IPS DF 6.9 (cell line): Measurements from ENCODE around the gene SPAG4.

ENCODE experiments used
- DNase-seq: peaks from one replicate; pipeline ENCODE4 v3.0.0-alpha.2; 2013; ENCODE audit warnings: low read depth, low spot score
- H3K27ac ChIP-seq: one replicate; pipeline ENCODE4 v1.5.1; 2013; ENCODE audit warnings: low read length, control low read depth
- H3K27me3 ChIP-seq: 2 replicates; pipeline ENCODE4 v1.6.1; 2013; ENCODE audit warnings: mild to moderate bottlenecking, low read length; ENCODE audit not compliant: control insufficient read depth, insufficient read depth
- H3K36me3 ChIP-seq: 2 replicates; pipeline ENCODE4 v1.6.1; 2013; ENCODE audit warnings: low read length; ENCODE audit not compliant: control insufficient read depth, insufficient read depth
- H3K4me1 ChIP-seq: 2 replicates; pipeline ENCODE4 v1.6.1; 2013; ENCODE audit warnings: low read length; ENCODE audit not compliant: control insufficient read depth, insufficient read depth
- H3K4me3 ChIP-seq: 2 replicates; pipeline ENCODE4 v1.5.1; 2013; ENCODE audit warnings: mild to moderate bottlenecking, low read length
- H3K9me3 ChIP-seq: 2 replicates; pipeline ENCODE4 v1.6.1; 2013; ENCODE audit warnings: low read length, inconsistent platforms; ENCODE audit not compliant: control insufficient read depth, insufficient read depth
- WGBS: extraction: QIAGEN DNeasy Blood & Tissue Kit; methylation state at CpG from one replicate; pipeline ENCODE4 v1.1.7; 2013; ENCODE audit warnings: mixed read lengths, missing lambda C conversion rate; ENCODE audit not compliant: insufficient read length, insufficient coverage; 5-methylcytosine and 5-hydroxymethylcytosine counted together

Gene SPAG4

DNA sequence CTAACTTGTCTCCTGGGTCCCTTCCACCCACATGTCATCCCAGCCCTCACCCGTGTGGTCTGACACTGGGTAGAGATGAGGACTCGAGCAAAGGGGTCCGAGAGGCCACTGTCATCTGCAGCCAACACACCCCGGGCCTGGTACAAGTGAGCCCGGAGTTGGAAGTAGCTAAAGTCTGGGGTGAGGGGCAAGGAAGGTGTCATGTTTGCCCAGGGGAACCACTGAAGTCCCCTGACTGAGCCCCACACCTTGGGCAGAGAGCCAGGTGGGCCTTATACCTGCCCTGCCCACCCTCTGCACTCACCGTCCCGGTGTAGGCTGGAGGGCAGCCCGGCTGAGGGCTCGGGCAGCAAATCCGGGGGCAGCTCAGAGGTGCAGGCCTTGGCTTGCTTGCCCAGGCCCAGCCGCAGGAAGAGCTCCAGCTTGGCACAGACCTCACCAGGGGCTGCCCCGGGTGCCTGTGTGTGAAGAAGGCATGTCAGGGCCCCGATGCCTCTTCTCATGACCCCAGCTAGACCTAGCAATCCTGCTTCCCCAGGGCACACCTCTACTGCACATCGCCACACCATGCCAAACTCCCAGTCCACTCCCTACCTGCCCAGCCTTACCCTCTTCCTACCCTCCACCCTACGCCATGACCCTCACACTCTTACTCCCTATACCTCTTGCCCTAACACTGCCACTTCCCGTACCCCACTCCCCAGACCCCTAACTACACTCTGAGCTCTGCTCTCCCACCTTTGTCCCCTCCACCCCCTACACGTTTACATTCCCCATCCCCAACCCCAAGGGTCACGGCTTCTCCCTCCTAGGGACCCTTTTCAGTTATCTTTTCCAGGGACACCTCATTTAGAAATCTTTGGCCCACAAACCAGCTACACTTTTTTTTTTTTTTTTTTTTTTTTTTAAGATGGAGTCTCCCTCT is 31.7 kb upstream of the SPAG4 start:
- Histone ChIP-seq H3K27ac (no peak overlapping the region), H3K4me3 (no peak overlapping the region), H3K9me3 (no peaks in the 10 kb centered on the region), H3K4me1 (no peaks in the 10 kb centered on the region), H3K36me3 (no peaks in the 10 kb centered on the region), H3K27me3 (no peaks in the 10 kb centered on the region)
- no CpG with 5 or more reads among the region's 18 CpGs for WGBS
- DNase-seq: no peak

DNA sequence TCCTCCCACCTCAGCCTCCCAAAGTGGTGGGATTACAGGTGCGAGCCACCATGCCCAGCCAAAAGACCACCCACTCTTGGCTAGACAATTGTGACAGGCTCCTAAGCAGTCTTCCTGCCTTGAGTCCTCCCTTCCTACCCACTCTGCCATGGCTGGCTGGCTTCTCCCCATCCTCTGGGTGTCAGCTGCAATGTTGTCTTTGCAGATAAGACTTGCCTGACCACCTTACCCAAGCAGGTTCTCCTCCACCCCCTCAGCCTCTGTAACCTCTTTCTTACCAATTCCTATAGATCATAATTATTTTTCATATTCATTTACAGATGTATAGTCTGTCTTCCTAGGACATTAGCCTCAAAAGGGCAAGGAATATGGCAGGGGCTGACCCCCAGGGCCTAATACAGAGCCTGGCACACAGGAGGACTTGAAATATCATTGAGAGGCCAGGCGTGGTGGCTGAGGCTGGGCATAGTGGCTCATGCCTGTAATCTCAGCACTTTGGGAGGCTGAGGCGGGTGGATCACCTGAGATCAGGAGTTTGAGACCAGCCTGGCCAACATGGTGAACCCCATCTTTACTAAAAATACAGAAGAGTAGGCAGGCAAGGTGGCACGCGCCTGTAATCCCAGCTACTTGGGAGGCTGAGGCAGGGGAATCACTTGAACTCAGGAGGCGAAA is 28.7 kb upstream of the SPAG4 start:
- Histone ChIP-seq H3K9me3 (no peaks in the 10 kb centered on the region), H3K4me1 (no peaks in the 10 kb centered on the region), H3K36me3 (no peaks in the 10 kb centered on the region), H3K27ac (no peak overlapping the region), H3K27me3 (no peaks in the 10 kb centered on the region), H3K4me3 (no peak overlapping the region)
- no CpG with 5 or more reads among the region's 6 CpGs for WGBS
- DNase-seq: no peak

DNA sequence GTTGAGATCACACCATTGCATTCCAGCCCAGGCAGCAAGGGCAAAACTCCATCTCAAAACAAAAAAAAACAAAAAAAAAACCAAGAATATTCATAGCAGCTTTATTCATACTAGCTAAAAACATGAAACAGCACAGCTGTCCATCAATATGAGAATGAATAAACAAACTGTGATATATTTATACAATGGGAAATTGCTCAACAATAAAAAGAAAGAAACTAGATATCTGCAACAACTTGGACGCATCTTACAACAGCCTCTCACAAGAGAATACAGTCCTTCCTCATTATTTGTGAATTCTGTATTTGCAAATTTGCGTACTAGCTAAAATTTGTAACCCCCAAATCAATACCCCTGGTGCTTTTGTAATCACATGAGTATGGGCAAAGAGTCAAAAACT is 28.2 kb upstream of the SPAG4 start:
- Histone ChIP-seq H3K4me1 (no peaks in the 10 kb centered on the region), H3K36me3 (no peaks in the 10 kb centered on the region), H3K4me3 (no peak overlapping the region), H3K9me3 (no peaks in the 10 kb centered on the region), H3K27ac (no peak overlapping the region), H3K27me3 (no peaks in the 10 kb centered on the region)
- DNase-seq: no peak
- no CpG with 5 or more reads among the region's 2 CpGs for WGBS

DNA sequence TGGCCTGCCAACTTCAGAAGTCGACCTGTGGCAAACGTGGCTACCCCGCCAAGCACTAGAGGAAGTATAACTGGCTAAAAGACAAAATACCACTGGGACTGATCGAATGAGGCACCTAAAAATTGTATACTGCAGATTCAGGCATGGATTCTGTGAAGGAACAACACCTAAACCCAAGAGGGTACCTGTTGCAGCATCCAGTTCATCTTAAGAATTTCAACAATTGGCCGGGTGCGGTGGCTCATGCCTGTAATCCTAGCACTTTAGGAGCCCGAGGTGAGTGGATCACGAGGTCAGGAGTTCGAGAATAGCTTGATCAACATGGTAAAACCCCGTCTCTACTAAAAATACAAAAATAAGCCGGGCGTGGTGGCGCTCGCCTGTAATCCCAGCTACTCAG is 27.2 kb upstream of the SPAG4 start:
- Histone ChIP-seq H3K27ac (no peak overlapping the region), H3K27me3 (no peaks in the 10 kb centered on the region), H3K36me3 (no peaks in the 10 kb centered on the region), H3K9me3 (no peaks in the 10 kb centered on the region), H3K4me1 (no peaks in the 10 kb centered on the region), H3K4me3 (no peak overlapping the region)
- DNase-seq: no peak
- no CpG with 5 or more reads among the region's 14 CpGs for WGBS

DNA sequence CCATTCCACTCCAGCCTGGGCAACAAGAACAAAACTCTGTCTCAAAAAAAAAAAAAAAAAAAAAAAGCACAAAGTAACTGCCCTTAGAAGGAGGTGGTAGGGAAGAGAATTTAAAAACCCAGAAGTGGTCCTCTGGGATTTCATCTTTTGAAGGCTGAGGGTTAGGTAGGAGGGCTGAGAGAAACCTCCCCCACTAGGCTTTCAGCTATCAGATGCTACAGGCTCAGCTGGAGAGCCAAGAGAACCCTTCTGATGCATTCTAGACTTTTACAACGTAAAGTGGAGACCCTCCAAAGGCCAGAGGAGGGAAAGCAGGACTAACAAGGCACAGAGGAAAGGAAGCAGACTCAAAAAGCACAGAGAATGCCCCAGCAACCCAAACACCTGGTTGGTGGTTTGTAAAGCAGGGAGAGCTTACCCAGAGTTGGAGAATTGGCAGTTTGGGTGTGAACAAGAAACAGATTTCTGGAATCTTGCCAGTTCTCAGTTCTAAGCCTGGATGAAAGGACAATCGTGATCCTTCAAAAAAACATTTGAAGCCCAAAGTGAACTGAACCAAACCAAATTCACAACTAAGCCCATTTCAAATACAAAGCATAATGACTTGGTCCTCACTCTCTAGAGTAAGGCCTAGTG is 23.2 kb upstream of the SPAG4 start:
- Histone ChIP-seq H3K4me1 (no peaks in the 10 kb centered on the region), H3K4me3 (no peak overlapping the region), H3K27ac (no peak overlapping the region), H3K36me3 (no peaks in the 10 kb centered on the region), H3K27me3 (no peaks in the 10 kb centered on the region), H3K9me3 (no peaks in the 10 kb centered on the region)
- no peak for DNase-seq
- WGBS: no CpG with 5 or more reads among the region's 2 CpGs

DNA sequence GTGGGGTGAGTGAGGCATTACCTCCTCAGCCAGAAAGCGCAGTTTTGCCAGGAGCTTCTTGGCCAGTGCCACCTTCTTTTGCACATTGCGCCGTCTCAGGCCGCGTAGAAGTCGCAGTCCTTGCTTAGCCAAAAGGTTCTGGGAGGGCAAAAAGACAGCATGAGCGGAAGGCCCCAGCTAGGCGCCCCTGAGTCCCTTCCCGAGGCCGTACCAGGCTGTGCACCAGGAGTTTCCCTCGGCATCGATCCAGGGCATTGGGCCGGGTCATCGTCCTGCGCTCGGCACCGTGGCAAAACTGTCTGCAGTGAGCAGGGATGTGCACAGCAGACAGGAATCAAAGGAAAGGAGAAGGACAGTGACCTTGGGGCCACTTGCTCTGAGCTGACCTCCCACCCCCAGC is 20.2 kb upstream of the SPAG4 start:
- H3K9me3 ChIP-seq: no peaks in the 10 kb centered on the region
- no peak overlapping the region for H3K27ac ChIP-seq
- H3K4me3 ChIP-seq: no peak overlapping the region
- peaks cover 2% of the 10 kb centered on the region; the same call in 1 of the 2 replicates for H3K27me3 ChIP-seq
- no CpG with 5 or more reads among the region's 17 CpGs for WGBS
- H3K4me1 ChIP-seq: 0 out of 2 replicates have a peak, but pooled peaks cover under 1% of the 10 kb centered on the region
- no peaks in the 10 kb centered on the region for H3K36me3 ChIP-seq
- DNase-seq: no peak

DNA sequence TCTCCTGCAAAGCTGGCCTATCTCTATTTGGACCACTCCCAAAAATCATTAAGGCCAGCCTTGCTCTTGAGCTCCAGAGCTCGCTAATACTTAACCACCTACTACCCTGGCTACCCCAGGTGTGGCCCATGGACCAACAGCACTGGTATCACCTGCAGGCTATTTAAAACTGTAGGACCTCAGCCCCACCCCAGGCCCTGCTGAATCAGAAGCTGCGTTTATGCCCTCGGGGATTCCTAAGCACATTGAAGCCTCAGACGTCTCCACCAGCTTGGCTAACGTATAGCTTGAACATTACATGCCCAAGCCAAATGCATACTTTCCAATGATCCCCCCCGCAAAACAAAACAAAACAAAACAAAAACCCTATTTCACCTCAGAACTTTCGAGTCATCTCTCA is 19.7 kb upstream of the SPAG4 start:
- WGBS: 98% methylated on average over 2 of the region's 7 CpGs
- H3K9me3 ChIP-seq: no peaks in the 10 kb centered on the region
- H3K27me3 ChIP-seq: peaks cover 2% of the 10 kb centered on the region; the same call in 1 of the 2 replicates
- no peaks in the 10 kb centered on the region for H3K36me3 ChIP-seq
- H3K27ac ChIP-seq: no peak overlapping the region
- no peak overlapping the region for H3K4me3 ChIP-seq
- DNase-seq: no peak
- H3K4me1 ChIP-seq: 0 out of 2 replicates have a peak, but pooled peaks cover 1% of the 10 kb centered on the region

DNA sequence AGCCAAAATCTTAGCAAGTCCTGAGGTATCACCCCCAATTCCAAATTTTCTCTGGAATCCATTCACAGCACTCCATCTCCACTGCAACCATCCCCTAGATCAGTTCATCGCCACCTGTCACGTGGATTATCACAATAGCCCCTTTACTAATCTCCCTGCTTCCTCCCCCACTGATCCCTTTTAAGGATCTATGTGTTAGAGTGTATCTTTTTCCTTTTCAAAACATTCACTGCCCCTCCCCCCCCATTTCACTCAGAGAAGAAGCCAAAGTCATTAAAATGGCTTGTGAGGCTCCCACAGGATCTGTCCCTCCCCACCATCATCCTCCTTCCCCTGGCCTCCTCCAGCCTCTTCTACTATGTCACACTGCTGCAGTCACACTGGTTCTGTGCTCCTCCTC is 18.4 kb upstream of the SPAG4 start:
- H3K4me3 ChIP-seq: no peak overlapping the region
- H3K36me3 ChIP-seq: no peaks in the 10 kb centered on the region
- no CpG with 5 or more reads among the region's 2 CpGs for WGBS
- no peak for DNase-seq
- H3K27me3 ChIP-seq: peaks cover 2% of the 10 kb centered on the region; the same call in 1 of the 2 replicates
- no peaks in the 10 kb centered on the region for H3K9me3 ChIP-seq
- 0 out of 2 replicates have a peak, but pooled peaks cover 1% of the 10 kb centered on the region for H3K4me1 ChIP-seq
- no peak overlapping the region for H3K27ac ChIP-seq

DNA sequence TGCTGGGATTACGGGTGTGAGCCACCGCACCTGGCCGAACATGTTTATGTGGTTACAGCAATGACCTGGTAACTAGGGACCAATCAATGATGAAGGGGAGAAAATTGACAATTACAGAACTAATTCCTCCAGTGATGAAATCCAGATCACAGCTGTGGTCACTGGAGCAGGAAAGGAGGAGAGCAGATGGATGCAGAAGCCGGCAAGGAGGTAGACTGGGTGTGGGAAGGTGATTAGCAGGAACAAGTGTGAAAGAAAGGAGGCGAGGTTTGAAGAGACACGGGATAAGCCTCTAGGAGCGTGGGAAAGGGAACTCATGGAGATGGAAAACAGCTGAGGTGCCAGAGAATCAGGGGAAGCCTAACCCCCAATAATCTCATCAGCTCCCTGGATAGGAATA is 17.2 kb upstream of the SPAG4 start:
- Histone ChIP-seq H3K4me3 (no peak overlapping the region), H3K36me3 (no peaks in the 10 kb centered on the region), H3K27me3 (peaks cover 5% of the 10 kb centered on the region; the same call in 1 of the 2 replicates), H3K9me3 (no peaks in the 10 kb centered on the region), H3K27ac (no peak overlapping the region), H3K4me1 (0 out of 2 replicates have a peak, but pooled peaks cover 1% of the 10 kb centered on the region)
- no CpG with 5 or more reads among the region's 7 CpGs for WGBS
- no peak for DNase-seq
